ENCODE data around the gene COX17.

COX17 gene

DNA sequence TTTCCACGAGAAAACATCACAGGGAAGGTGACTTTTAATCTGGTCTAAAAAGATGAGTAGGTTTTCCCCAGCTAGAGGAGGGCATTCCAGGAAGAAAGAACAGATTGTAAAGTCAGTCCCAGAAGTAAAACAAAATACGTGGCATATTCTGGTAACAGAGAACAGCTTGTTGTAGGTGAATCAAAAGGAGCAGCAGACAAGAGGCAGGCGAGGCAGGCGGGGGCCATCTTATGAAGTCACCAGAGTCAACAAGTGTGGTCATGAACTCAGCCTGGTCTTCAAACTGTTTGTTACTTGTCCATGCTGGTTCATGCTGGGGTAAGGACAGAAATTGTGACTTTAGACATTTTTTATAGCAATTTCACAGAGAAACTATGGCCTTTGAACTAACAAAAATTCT lies 12.8 kb downstream of the COX17 start:
- TF ChIP-seq CTCF (IDR thresholded peaks at IDR 0.05; ENCODE audit: low read depth, low read length, missing control alignments) = no peak
- no peak overlapping the region for H3K4me3 ChIP-seq (ENCODE audit: low read depth, low read length)
- no peak for DNase-seq (ENCODE audit: low read depth)

- TF ChIP-seq CTCF (IDR thresholded peaks at IDR 0.05; ENCODE audit: low read depth, low read length, missing control alignments) = no peak
- H3K4me3 ChIP-seq (ENCODE audit: low read depth, low read length) = no peak overlapping the region
- DNase-seq (ENCODE audit: low read depth) = no peak
Measured at GRCh38 chr3:119663885-119664284, 13.3 kb downstream of the COX17 start.

GRCh38 chr3:119662604-119663373 lies 14.4 kb downstream of the COX17 start:
- DNase-seq (ENCODE audit: low read depth) = no peak
- H3K4me3 ChIP-seq (ENCODE audit: low read depth, low read length) = no peak overlapping the region
- TF ChIP-seq CTCF (IDR thresholded peaks at IDR 0.05; ENCODE audit: low read depth, low read length, missing control alignments) = peak; percentile 19

GRCh38 chr3:119660474-119661440 lies 16.4 kb downstream of the COX17 start, which contains the start of gene POPDC2:
TSS of gene POPDC2 (minus strand) at chr3:119660589. CDS start at chr3:119660423, 166 bp downstream.
- TF ChIP-seq CTCF (IDR thresholded peaks at IDR 0.05; ENCODE audit: low read depth, low read length, missing control alignments) = no peak
- no peak within 1 kb of the TSS for H3K4me3 ChIP-seq (ENCODE audit: low read depth, low read length)
- no peak for DNase-seq (ENCODE audit: low read depth)

- no peak for DNase-seq (ENCODE audit: low read depth)
- TF ChIP-seq CTCF (IDR thresholded peaks at IDR 0.05; ENCODE audit: low read depth, low read length, missing control alignments) = no peak
- no peak overlapping the region for H3K4me3 ChIP-seq (ENCODE audit: low read depth, low read length)
Measured at GRCh38 chr3:119659606-119660291, 17.5 kb downstream of the COX17 start.

DNA sequence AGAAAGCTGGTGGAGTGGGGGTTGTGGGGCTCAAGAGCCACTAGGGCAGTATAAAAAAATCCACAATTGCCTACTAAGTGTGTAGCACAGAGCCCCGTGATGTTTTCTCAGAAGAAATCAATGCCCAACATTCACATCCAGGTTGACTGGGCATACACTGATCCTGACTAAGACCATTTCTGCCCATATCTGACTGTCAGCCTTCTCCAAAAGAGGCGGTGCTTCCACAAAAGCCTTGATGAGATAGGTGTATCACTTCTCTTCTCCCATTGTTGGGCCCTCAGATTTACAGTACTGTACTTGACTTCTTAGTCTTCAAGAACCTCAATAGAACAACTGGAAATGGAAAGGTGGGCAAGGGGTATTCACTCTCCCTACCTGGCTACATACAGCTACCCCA lies 18.2 kb downstream of the COX17 start:
- H3K4me3 ChIP-seq (ENCODE audit: low read depth, low read length) = no peak overlapping the region
- no peak for TF ChIP-seq CTCF (IDR thresholded peaks at IDR 0.05; ENCODE audit: low read depth, low read length, missing control alignments)
- no peak for DNase-seq (ENCODE audit: low read depth)

Measured in GM12864 (cell line).